HepG2 (cell line): ENCODE measurements around the gene AZI2. TPM values are rescaled to one million over a fixed set of nuclear protein-coding genes. Genes with fewer than 3 reads are reported as not detected.

Experiments
- ATAC-seq: fragments of 200-7000 bp; cut with Tn5 transposase; 3 replicates; pipeline ENCODE4 v1.9.1; 2020; ENCODE audit warnings: mild to moderate bottlenecking, moderate library complexity
- BruUV-seq: library from RNA; stranded (reverse); fragments of 400-500 nt; replicated peaks from 2 replicates; lab custom pipeline; 2021; lab: Mats Ljungman, UMichigan
- CTCF ChIA-PET: fragments of 300-600 bp; formaldehyde crosslinking; extraction: SDS; loops from one replicate; lab custom pipeline; 2021; ENCODE audit warnings: low total read pairs, inconsistent platforms, low intra/inter-chr PET ratio; lab: Yijun Ruan, JAX
- POLR2A ChIA-PET: fragments of 350-600 bp; sonication (Branson Sonifier 250); formaldehyde crosslinking; loops from one replicate; lab custom pipeline; 2020; ENCODE audit warnings: antibody characterized with exemption, inconsistent platforms; lab: Yijun Ruan, JAX
- DNase-seq: peaks from one replicate; pipeline ENCODE4 v3.0.0-alpha.2; 2015; ENCODE audit warnings: low spot score
- FAIRE-seq: peaks from 3 replicates; lab custom pipeline; 2011; peaks lifted over from hg19 to GRCh38; lab: Jason Lieb, UNC
- H2AFZ ChIP-seq: one replicate; pipeline ENCODE4 v1.6.1; 2011; ENCODE audit warnings: low read length, inconsistent platforms
- H3K27ac ChIP-seq: fragments of 300-600 bp; 3 replicates; pipeline ENCODE4 v1.8.0; 2011; ENCODE audit warnings: mixed run types, mild to moderate bottlenecking, mixed read lengths, low read length, inconsistent platforms; ENCODE audit not compliant: insufficient read depth; ENCODE audit errors: extremely low read length
- H3K27me3 ChIP-seq, 2 experiments: fragments of 200-600 bp in 1 of 2; 2 replicates in 1 of 2; 3 replicates in 1 of 2; pipeline versions ENCODE4 v1.6.0 to v1.8.0; 2011; ENCODE audit warnings: low read length in 2 of 2, mild to moderate bottlenecking in 2 of 2, moderate library complexity in 2 of 2, inconsistent platforms in 1 of 2; ENCODE audit not compliant: insufficient read depth in 2 of 2, control insufficient read depth in 1 of 2
- H3K36me3 ChIP-seq, 2 experiments: fragments of 200-600 bp in 1 of 2; replicated peaks in 1 of 2; 2 replicates in 1 of 2; 3 replicates in 1 of 2; pipeline versions ENCODE4 v1.5.1 to v1.8.0; 2011; ENCODE audit warnings: low read length in 2 of 2, inconsistent platforms in 1 of 2; ENCODE audit not compliant: insufficient read depth in 2 of 2, control insufficient read depth in 1 of 2
- H3K4me1 ChIP-seq: 2 replicates; pipeline ENCODE4 v1.5.1; 2012; ENCODE audit warnings: low read length, inconsistent platforms; ENCODE audit not compliant: insufficient read depth
- H3K4me2 ChIP-seq: 2 replicates; pipeline ENCODE4 v1.6.0; 2011; ENCODE audit warnings: low read depth, low read length, inconsistent platforms
- H3K4me3 ChIP-seq, 3 experiments: fragments of 200-600 bp in 1 of 3; sonication (generic), shearing (Covaris generic) in 1 of 3; replicated peaks in 1 of 3; 2 replicates each; pipeline ENCODE4 v1.5.1; 2011 to 2016; ENCODE audit warnings: low read length in 3 of 3, inconsistent platforms in 2 of 3, low read depth in 2 of 3, mild to moderate bottlenecking in 2 of 3, control low read depth in 1 of 3, mixed read lengths in 1 of 3; ENCODE audit not compliant: insufficient read depth in 1 of 3
- H3K79me2 ChIP-seq: one replicate; pipeline ENCODE4 v1.6.1; 2011; ENCODE audit warnings: low read length, inconsistent platforms; ENCODE audit not compliant: insufficient read depth
- H3K9ac ChIP-seq: 2 replicates; pipeline ENCODE4 v1.6.0; 2011; ENCODE audit warnings: mild to moderate bottlenecking, low read depth, low read length, inconsistent platforms; ENCODE audit not compliant: insufficient read depth
- H3K9me3 ChIP-seq: 2 replicates; pipeline ENCODE4 v1.5.1; 2012; ENCODE audit warnings: mild to moderate bottlenecking, low read length
- H4K20me1 ChIP-seq: 2 replicates; pipeline ENCODE4 v1.6.0; 2011; ENCODE audit warnings: inconsistent platforms, mild to moderate bottlenecking, low read length, moderate library complexity; ENCODE audit not compliant: insufficient read depth
- FLYWCH1 ChIP-seq: sonication (generic); formaldehyde crosslinking; IDR thresholded peaks from 2 replicates; pipeline ENCODE4 v1.8.1; 2023; ENCODE audit warnings: mild to moderate bottlenecking, missing genetic modification reagents
- FOXK2 ChIP-seq: fragments of 450-650 bp; IDR thresholded peaks from 2 replicates; pipeline ENCODE4 v1.6.1; 2016
- KDM2A ChIP-seq: sonication (generic); formaldehyde crosslinking; IDR thresholded peaks from 2 replicates; pipeline ENCODE4 v1.4.0; 2020; ENCODE audit warnings: low read depth, missing genetic modification reagents, borderline replicate concordance
- SOX13 ChIP-seq, 3 experiments: fragments of 450-650 bp in 1 of 3; sonication (generic) in 1 of 3; formaldehyde crosslinking in 1 of 3; IDR thresholded peaks in 2 of 3; conservative IDR thresholded peaks in 1 of 3; 2 replicates each; pipeline versions ENCODE4 v1.5.0 to v1.6.1; 2016 to 2020; ENCODE audit warnings: antibody characterized with exemption in 1 of 3, mild to moderate bottlenecking in 1 of 3, missing compliant biosample characterization in 1 of 3, missing genetic modification reagents in 1 of 3, moderate library complexity in 1 of 3
- THAP11 ChIP-seq: IDR thresholded peaks from 2 replicates; pipeline ENCODE4 v1.6.1; 2016; ENCODE audit warnings: missing biosample characterization, missing genetic modification reagents
- ZBTB1 ChIP-seq: sonication (generic); formaldehyde crosslinking; IDR thresholded peaks from 2 replicates; pipeline ENCODE4 v1.4.0; 2020; ENCODE audit warnings: missing genetic modification reagents, borderline replicate concordance
- ZFX ChIP-seq: sonication (generic); formaldehyde crosslinking; IDR thresholded peaks from 2 replicates; pipeline ENCODE4 v1.4.0; 2020; ENCODE audit warnings: mild to moderate bottlenecking, low read depth, missing genetic modification reagents, moderate library complexity
- ZNF180 ChIP-seq: sonication (generic); formaldehyde crosslinking; IDR thresholded peaks from 2 replicates; pipeline ENCODE4 v1.4.0; 2020; ENCODE audit warnings: low read depth, missing genetic modification reagents, borderline replicate concordance
- ZNF232 ChIP-seq: sonication (generic); formaldehyde crosslinking; IDR thresholded peaks from 2 replicates; pipeline ENCODE4 v1.4.0; 2020; ENCODE audit warnings: missing genetic modification reagents, borderline replicate concordance
- ZNF335 ChIP-seq: sonication (generic); formaldehyde crosslinking; IDR thresholded peaks from 2 replicates; pipeline ENCODE4 v1.4.0; 2020; ENCODE audit warnings: missing genetic modification reagents
- ZNF678 ChIP-seq: sonication (generic); formaldehyde crosslinking; IDR thresholded peaks from 2 replicates; pipeline ENCODE4 v1.4.0; 2020; ENCODE audit warnings: mild to moderate bottlenecking, missing genetic modification reagents
- ZNF766 ChIP-seq: sonication (generic); formaldehyde crosslinking; IDR thresholded peaks from 2 replicates; pipeline ENCODE4 v1.5.0; 2020; ENCODE audit warnings: missing genetic modification reagents, borderline replicate concordance
- ZNF776 ChIP-seq: sonication (generic); formaldehyde crosslinking; IDR thresholded peaks from 2 replicates; pipeline ENCODE4 v1.4.0; 2020; ENCODE audit warnings: mild to moderate bottlenecking, missing genetic modification reagents
- WGBS: methylation state at CpG from one replicate; pipeline ENCODE4 v1.1.6; 2017; ENCODE audit warnings: low lambda C conversion rate; 5-methylcytosine and 5-hydroxymethylcytosine counted together
- in situ Hi-C: cut with HindIII; loops from 2 replicates; pipeline ENCODE4 v1.10.0; 2017; ENCODE audit warnings: low pct_unique_long_range_greater_than_20kb; ENCODE audit not compliant: extremely low pct_ligation_motif_present
- intact Hi-C: fragments of 100-400 bp; cut with micrococcal nuclease; formaldehyde crosslinking; loops from one replicate; pipeline ENCODE4 v1.10.0; 2022; ENCODE audit not compliant: unreplicated experiment
- polyA plus RNA-seq, 8 experiments: library from polyadenylated mRNA; depleted of rRNA in 3 of 8; stranded (reverse) in 7 of 8; unstranded in 1 of 8; fragments of >200 nt; fragmentation: Illumina TruSeq in 4 of 8; extraction: Trizol in 4 of 8; gene quantifications; 2 replicates each; pipeline versions ENCODE4 v1.2.1 to v1.2.3, GENCODE V29; 2011 to 2016; ENCODE audit warnings: low read depth in 4 of 8, missing spikeins in 1 of 8, mixed read lengths in 1 of 8; ENCODE audit not compliant: insufficient read depth in 1 of 8
- total RNA-seq, 5 experiments: library from RNA; depleted of rRNA; stranded (reverse); fragments of >200 nt; fragmentation: Illumina TruSeq; extraction: Trizol; gene quantifications; 2 replicates each; pipeline ENCODE4 v1.2.3, GENCODE V29; 2016; ENCODE audit warnings: low read depth in 1 of 5
- TF ChIP-seq, protein P1 (sequence below): IDR thresholded peaks from 2 replicates; pipeline ENCODE4 v1.6.1; 2016; ENCODE audit warnings: control low read depth
- TF ChIP-seq, protein P2 (sequence below): sonication (generic); formaldehyde crosslinking; IDR thresholded peaks from 2 replicates; pipeline ENCODE4 v1.4.0; 2020; ENCODE audit warnings: low read depth, mild to moderate bottlenecking, missing genetic modification reagents
- TF ChIP-seq, protein P3 (sequence below): sonication (generic); formaldehyde crosslinking; IDR thresholded peaks from 2 replicates; pipeline ENCODE4 v1.4.0; 2020; ENCODE audit warnings: mild to moderate bottlenecking, missing genetic modification reagents

AZI2 gene
- total and polyA plus RNA-seq, 2 of the 13 experiments (the other 11 are each of a cell fraction or from before 2014, with no cell fraction given), result 43.7 to 49.8 TPM

DNA sequence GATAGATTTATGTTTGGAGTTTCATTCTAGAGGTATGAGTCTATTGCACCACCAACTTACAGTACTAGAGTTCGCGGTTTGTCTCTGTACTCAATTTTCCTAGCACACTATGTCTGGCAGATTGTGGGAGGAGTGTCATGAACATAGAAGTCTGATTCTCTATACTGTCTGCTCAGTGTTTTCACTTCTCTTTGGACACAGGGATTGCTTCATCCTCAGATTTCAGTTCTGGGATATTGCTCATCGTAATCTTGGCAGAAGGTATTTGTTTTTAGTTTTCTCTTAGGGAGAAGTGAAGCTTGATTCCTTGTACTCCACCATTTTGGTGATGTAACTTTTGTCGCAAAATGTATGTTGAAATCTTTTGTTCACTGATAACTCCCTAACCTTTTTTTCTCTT lies 27.8 kb upstream of the AZI2 start:
- H2AFZ ChIP-seq, result no peak overlapping the region
- CTCF ChIA-PET, result no interaction called here
- FAIRE-seq (no peak), DNase-seq (no peak), ATAC-seq (no peak)
- in situ Hi-C loops (no loop called here), intact Hi-C loops (no loop called here)
- H3K9ac ChIP-seq, result no peak overlapping the region
- H3K79me2 ChIP-seq, result no peaks in the 10 kb centered on the region
- WGBS, result 28% methylated on average over 4 of the region's 4 CpGs
- no peak overlapping the region for H3K4me2 ChIP-seq
- no peaks in the 10 kb centered on the region for H3K36me3 ChIP-seq
- no peak overlapping the region for H3K27ac ChIP-seq
- TF ChIP-seq, protein P1, sequence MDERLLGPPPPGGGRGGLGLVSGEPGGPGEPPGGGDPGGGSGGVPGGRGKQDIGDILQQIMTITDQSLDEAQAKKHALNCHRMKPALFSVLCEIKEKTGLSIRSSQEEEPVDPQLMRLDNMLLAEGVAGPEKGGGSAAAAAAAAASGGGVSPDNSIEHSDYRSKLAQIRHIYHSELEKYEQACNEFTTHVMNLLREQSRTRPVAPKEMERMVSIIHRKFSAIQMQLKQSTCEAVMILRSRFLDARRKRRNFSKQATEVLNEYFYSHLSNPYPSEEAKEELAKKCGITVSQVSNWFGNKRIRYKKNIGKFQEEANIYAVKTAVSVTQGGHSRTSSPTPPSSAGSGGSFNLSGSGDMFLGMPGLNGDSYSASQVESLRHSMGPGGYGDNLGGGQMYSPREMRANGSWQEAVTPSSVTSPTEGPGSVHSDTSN (CRISPR knock-in tag), result no peak
- TF ChIP-seq THAP11 (CRISPR knock-in tag) (no peak), ZNF180 (no peak), ZNF232 (CRISPR knock-in tag) (no peak), ZBTB1 (no peak), ZNF766 (CRISPR knock-in tag) (no peak), ZNF678 (CRISPR knock-in tag) (no peak), FOXK2 (no peak), KDM2A (no peak), ZNF335 (CRISPR knock-in tag) (no peak), FLYWCH1 (CRISPR knock-in tag) (no peak), ZNF776 (no peak), SOX13 (IDR thresholded peaks at IDR 0.05) (no peak), SOX13 (CRISPR knock-in tag; conservative IDR thresholded peaks at IDR 0.05 in 1 of 2, IDR thresholded peaks at IDR 0.05 in 1 of 2) (no peak), ZFX (CRISPR knock-in tag) (no peak)
- TF ChIP-seq, protein P2, sequence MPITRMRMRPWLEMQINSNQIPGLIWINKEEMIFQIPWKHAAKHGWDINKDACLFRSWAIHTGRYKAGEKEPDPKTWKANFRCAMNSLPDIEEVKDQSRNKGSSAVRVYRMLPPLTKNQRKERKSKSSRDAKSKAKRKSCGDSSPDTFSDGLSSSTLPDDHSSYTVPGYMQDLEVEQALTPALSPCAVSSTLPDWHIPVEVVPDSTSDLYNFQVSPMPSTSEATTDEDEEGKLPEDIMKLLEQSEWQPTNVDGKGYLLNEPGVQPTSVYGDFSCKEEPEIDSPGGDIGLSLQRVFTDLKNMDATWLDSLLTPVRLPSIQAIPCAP (CRISPR knock-in tag), result no peak
- TF ChIP-seq, protein P3, sequence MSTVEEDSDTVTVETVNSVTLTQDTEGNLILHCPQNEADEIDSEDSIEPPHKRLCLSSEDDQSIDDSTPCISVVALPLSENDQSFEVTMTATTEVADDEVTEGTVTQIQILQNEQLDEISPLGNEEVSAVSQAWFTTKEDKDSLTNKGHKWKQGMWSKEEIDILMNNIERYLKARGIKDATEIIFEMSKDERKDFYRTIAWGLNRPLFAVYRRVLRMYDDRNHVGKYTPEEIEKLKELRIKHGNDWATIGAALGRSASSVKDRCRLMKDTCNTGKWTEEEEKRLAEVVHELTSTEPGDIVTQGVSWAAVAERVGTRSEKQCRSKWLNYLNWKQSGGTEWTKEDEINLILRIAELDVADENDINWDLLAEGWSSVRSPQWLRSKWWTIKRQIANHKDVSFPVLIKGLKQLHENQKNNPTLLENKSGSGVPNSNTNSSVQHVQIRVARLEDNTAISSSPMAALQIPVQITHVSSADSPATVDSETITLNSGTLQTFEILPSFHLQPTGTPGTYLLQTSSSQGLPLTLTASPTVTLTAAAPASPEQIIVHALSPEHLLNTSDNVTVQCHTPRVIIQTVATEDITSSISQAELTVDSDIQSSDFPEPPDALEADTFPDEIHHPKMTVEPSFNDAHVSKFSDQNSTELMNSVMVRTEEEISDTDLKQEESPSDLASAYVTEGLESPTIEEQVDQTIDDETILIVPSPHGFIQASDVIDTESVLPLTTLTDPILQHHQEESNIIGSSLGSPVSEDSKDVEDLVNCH, result no peak
- TF ChIP-seq, all 625 proteins: peak for 0
- no peak overlapping the region for H3K4me3 ChIP-seq
- no peaks in the 10 kb centered on the region for H3K4me1 ChIP-seq
- H4K20me1 ChIP-seq, result no peaks in the 10 kb centered on the region
- no peaks in the 10 kb centered on the region for H3K27me3 ChIP-seq
- POLR2A ChIA-PET, result no interaction called here
- no peaks in the 10 kb centered on the region for H3K9me3 ChIP-seq
- BruUV-seq, result no TSS peak
